Ishikawa (cell line): ENCODE data around the gene VSTM2B.

Experiments
- CEBPB ChIP-seq: IDR thresholded peaks from 2 replicates; pipeline ENCODE4 v1.6.1; 2012
- CREB1 ChIP-seq: IDR thresholded peaks from 2 replicates; pipeline ENCODE4 v1.6.1; 2012; ENCODE audit warnings: low read depth
- EGR1 ChIP-seq: IDR thresholded peaks from 2 replicates; pipeline ENCODE4 v1.6.1; 2012
- EP300 ChIP-seq: IDR thresholded peaks from 2 replicates; pipeline ENCODE4 v1.6.1; 2012; ENCODE audit warnings: borderline replicate concordance
- FOXM1 ChIP-seq: IDR thresholded peaks from 2 replicates; pipeline ENCODE4 v1.6.1; 2012; ENCODE audit warnings: low read depth, borderline replicate concordance
- MAX ChIP-seq: IDR thresholded peaks from 2 replicates; pipeline ENCODE4 v1.6.1; 2012
- NFIC ChIP-seq: IDR thresholded peaks from 2 replicates; pipeline ENCODE4 v1.6.1; 2012
- RAD21 ChIP-seq: IDR thresholded peaks from 2 replicates; pipeline ENCODE4 v1.6.1; 2012; ENCODE audit warnings: low read depth
- REST ChIP-seq: IDR thresholded peaks from 2 replicates; pipeline ENCODE4 v1.6.1; 2012; ENCODE audit warnings: low read depth, mild to moderate bottlenecking
- TAF1 ChIP-seq: IDR thresholded peaks from 2 replicates; pipeline ENCODE4 v1.6.1; 2012; ENCODE audit warnings: low read depth, mild to moderate bottlenecking
- TCF12 ChIP-seq: IDR thresholded peaks from 2 replicates; pipeline ENCODE4 v1.6.1; 2012; ENCODE audit warnings: low read depth
- TEAD4 ChIP-seq: IDR thresholded peaks from 2 replicates; pipeline ENCODE4 v1.6.1; 2012
- USF1 ChIP-seq: IDR thresholded peaks from 2 replicates; pipeline ENCODE4 v1.6.1; 2012
- YY1 ChIP-seq: IDR thresholded peaks from 2 replicates; pipeline ENCODE4 v1.6.1; 2012; ENCODE audit warnings: low read depth
- ZBTB7A ChIP-seq: IDR thresholded peaks from 2 replicates; pipeline ENCODE4 v1.6.1; 2012; ENCODE audit warnings: low read depth

Gene VSTM2B

GRCh38 chr19:29561601-29562000 is 35.8 kb downstream of the VSTM2B start:
- TF ChIP-seq FOXM1, result no peak
- no peak for TF ChIP-seq CEBPB
- TF ChIP-seq TCF12, result no peak
- TF ChIP-seq CREB1, result no peak
- TF ChIP-seq TEAD4, result no peak
- TF ChIP-seq USF1, result no peak
- no peak for TF ChIP-seq ZBTB7A
- TF ChIP-seq YY1, result no peak
- TF ChIP-seq RAD21, result no peak

- TF ChIP-seq TCF12 (no peak), REST (no peak), USF1 (no peak), YY1 (no peak), CEBPB (no peak), TEAD4 (no peak), EGR1 (no peak), MAX (no peak), RAD21 (no peak), TAF1 (no peak), NFIC (no peak), EP300 (no peak)
These were observed 36.8 kb downstream of the VSTM2B start for GRCh38 chr19:29562299-29563297.

GRCh38 chr19:29563486-29564101 is 37.8 kb downstream of the VSTM2B start:
- TF ChIP-seq TAF1, result no peak
- no peak for TF ChIP-seq TEAD4
- TF ChIP-seq MAX, result no peak
- no peak for TF ChIP-seq REST

- no peak for TF ChIP-seq CEBPB
- no peak for TF ChIP-seq ZBTB7A
- TF ChIP-seq MAX, result no peak
- TF ChIP-seq NFIC, result no peak
- TF ChIP-seq YY1, result no peak
- no peak for TF ChIP-seq TAF1
- no peak for TF ChIP-seq RAD21
- TF ChIP-seq TCF12, result no peak
- TF ChIP-seq TEAD4, result no peak
- TF ChIP-seq USF1, result no peak
- no peak for TF ChIP-seq EGR1
- TF ChIP-seq CREB1, result no peak
- TF ChIP-seq EP300, result no peak
- TF ChIP-seq FOXM1, result no peak
- TF ChIP-seq REST, result no peak
These were observed 38.8 kb downstream of the VSTM2B start for GRCh38 chr19:29564574-29565005.
